Measurements from ENCODE around the gene CDK14.

DNA sequence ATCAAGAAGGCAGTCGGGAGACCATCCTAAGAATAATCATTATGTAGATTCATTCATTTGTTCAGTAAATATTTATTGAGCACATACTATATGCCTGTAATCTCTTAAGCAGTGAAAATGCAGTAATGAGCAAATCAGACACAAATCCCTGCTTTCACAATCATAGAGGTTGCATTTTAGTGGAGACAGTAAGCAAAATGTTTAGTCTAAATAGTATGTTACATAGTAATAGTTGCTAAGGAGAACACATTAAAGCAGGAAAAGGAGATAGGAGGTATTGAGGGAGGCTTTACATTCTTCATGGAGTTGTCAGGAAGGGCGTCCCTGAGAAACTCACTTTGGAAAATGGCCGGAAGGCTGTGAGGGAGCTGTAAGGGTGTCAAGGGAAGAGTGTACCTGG is 79.9 kb downstream of the CDK14 start:
- TF ChIP-seq POLR2A (IDR thresholded peaks at IDR 0.05; ENCODE audit: low read depth, low read length) (no peak), POLR2AphosphoS5 (IDR thresholded peaks at IDR 0.05; ENCODE audit: low read depth, low read length) (no peak)
